Testis (tissue), 3 donors: ENCODE measurements around the gene FEV. TPM values are rescaled to one million over a fixed set of nuclear protein-coding genes. Genes with fewer than 3 reads are reported as not detected.

Source experiments
- DNase-seq: peaks from one replicate; pipeline ENCODE4 v3.0.0-alpha.2; 2019
- H3K27ac ChIP-seq, 2 donors: fragments of 200-600 bp; sonication (generic); one replicate each; pipeline ENCODE4 v1.5.1; 2019
- H3K27me3 ChIP-seq: fragments of 200-600 bp; sonication (generic); one replicate; pipeline ENCODE4 v1.5.1; 2019
- H3K36me3 ChIP-seq: fragments of 200-600 bp; sonication (generic); one replicate; pipeline ENCODE4 v1.5.1; 2017; ENCODE audit warnings: low read depth; ENCODE audit errors: missing control alignments
- H3K4me1 ChIP-seq: fragments of 200-600 bp; sonication (generic); one replicate; pipeline ENCODE4 v1.5.1; 2019
- H3K4me3 ChIP-seq, 2 donors: fragments of 200-600 bp; sonication (generic); one replicate each; pipeline ENCODE4 v1.5.1; 2017 to 2019
- H3K9me3 ChIP-seq: fragments of 200-600 bp; sonication (generic); one replicate; pipeline ENCODE4 v1.5.1; 2017
- CTCF ChIP-seq, 3 experiments: fragments of 450-650 bp in 2 of 3; fragments of 200-600 bp in 1 of 3; sonication (generic) in 1 of 3; IDR thresholded peaks; one replicate each; pipeline ENCODE4 v1.5.1; 2016 to 2019; ENCODE audit warnings: antibody characterized with exemption in 3 of 3, mild to moderate bottlenecking in 2 of 3, moderate library complexity in 1 of 3
- POLR2A ChIP-seq: fragments of 450-650 bp; IDR thresholded peaks from one replicate; pipeline ENCODE4 v1.6.1; 2017; ENCODE audit warnings: antibody characterized with exemption, mild to moderate bottlenecking, moderate library complexity
- WGBS, 2 donors: methylation state at CpG; one replicate each; pipeline ENCODE4 v1.1.5; 2018; 5-methylcytosine and 5-hydroxymethylcytosine counted together
- intact Hi-C: fragments of 100-400 bp; cut with DNase I; formaldehyde crosslinking; loops from one replicate; pipeline ENCODE4 v1.15.1; 2023; ENCODE audit warnings: low total_unique reads
- polyA plus RNA-seq: library from polyadenylated mRNA; stranded (reverse); fragments of 350-450 nt; fragmentation: Illumina TruSeq; extraction: RNeasy Lipid Tissue Mini Kit (QIAGEN cat#74804); gene quantifications from one replicate; pipeline ENCODE4 v1.2.3, GENCODE V29; 2014; ENCODE audit warnings: low read depth, low replicate concordance; ENCODE audit not compliant: insufficient read depth
- total RNA-seq, 2 donors: library from RNA; depleted of rRNA; stranded (reverse); fragments of >200 nt; gene quantifications; one replicate each; pipeline ENCODE4 v1.2.3, GENCODE V29; 2016

Gene FEV
- total and polyA plus RNA-seq, 3 donors from 2014 or later, result not detected

DNA sequence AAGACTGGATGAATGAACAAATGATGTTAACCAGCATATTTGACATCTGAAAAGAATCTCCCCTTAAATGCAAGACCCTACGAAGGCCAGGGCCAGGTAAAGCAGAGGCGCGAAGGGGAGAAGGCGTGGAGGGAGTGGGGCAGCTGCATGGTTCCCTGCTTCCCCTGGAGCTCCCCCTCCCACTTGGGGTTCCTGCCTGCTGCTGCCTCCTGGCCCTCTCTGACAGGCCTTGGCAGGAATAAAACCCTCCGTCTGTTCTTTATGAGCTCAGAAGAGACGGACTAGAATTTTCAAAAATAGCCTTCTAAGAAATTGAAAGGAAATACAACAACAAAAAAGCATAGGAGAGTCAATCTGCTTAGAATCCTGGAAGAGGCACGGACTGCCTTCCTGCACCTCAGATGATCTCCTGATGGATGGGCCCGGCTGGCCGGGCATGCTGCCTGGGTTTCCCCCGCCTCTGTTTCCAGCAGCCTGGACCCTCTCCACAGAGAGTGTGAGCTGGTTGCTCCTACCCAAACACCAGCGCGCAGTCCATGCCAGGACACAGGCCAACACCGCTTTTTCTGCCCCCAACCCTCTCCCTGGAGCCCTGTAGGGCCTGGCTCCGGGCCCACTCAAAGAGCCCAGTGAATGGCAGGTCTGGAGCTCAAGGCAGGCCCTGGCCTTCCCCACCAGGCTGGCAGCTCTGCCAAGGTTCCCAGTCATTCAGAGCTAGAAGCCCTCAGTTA, 32.4 kb upstream of the FEV start:
- Histone ChIP-seq H3K4me1 (no peaks in the 10 kb centered on the region), H3K36me3 (no peaks in the 10 kb centered on the region), H3K27ac (no peak overlapping the region), H3K27me3 (no peaks in the 10 kb centered on the region), H3K9me3 (no peaks in the 10 kb centered on the region), H3K4me3 (no peak overlapping the region)
- no peak for DNase-seq
- no peak for TF ChIP-seq POLR2A
- no peak for TF ChIP-seq CTCF (IDR thresholded peaks at IDR 0.05)
- intact Hi-C loops, result no loop called here
- 82 to 90% methylated on average over 14 of the region's 14 CpGs for WGBS, 2 donors

DNA sequence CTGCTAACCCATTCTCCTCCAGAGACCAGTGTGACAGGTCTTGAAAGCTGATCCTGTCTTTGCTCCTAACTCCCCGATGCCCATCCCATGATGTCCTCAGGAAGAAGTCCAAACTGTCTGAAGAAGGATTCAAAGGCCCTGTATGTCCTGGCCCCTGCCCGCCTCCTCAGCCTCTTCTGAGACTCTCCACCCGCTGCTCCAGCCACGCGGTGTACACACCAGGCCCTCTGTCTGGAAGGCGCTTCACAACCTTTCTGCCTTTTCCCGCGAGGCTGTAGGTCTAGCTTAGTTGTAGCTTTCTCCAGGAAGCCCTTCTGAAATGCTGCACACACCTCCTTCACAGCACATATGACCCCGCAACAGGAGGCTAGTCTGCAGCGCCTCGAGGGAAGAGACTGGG, 31.7 kb upstream of the FEV start:
- Histone ChIP-seq H3K36me3 (no peaks in the 10 kb centered on the region), H3K27ac (no peak overlapping the region), H3K27me3 (no peaks in the 10 kb centered on the region), H3K4me1 (no peaks in the 10 kb centered on the region), H3K9me3 (no peaks in the 10 kb centered on the region), H3K4me3 (no peak overlapping the region)
- 96 to 97% methylated on average over 10 to 11 of the region's 11 CpGs for WGBS, 2 donors
- DNase-seq, result no peak
- TF ChIP-seq CTCF (IDR thresholded peaks at IDR 0.05) (no peak), POLR2A (no peak)
- intact Hi-C loops, result no loop called here

DNA sequence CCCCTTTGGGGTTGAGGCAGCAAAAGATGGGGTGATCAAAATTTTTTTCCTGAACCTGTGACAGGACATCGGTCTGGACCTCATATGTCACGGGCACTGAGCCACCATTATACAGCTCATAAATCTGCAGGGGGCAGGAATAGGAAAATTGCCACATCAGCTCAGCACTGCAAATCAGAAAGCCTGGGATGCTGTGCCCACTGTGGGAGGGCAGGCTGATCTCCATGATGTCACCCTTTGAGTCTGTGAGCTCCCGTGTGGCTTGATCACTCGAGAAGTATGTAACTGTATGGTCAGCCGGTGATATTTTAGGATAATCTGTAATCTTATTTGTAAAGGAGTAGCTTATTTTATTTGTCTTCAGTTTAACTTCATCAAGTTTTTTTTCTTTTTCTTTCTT, 25.9 kb upstream of the FEV start:
- intact Hi-C loops, result no loop called here
- no peak overlapping the region for H3K27ac ChIP-seq
- WGBS, 2 donors, result 81 to 87% methylated on average over 4 to 5 of the region's 5 CpGs

GRCh38 chr2:219010162-219010756, 25.3 kb upstream of the FEV start:
- intact Hi-C loops, result no loop called here
- H3K27me3 ChIP-seq, result no peaks in the 10 kb centered on the region

More for the DNA sequence above, 25.9 kb upstream of the FEV start:
- no peak for DNase-seq
- Histone ChIP-seq H3K27me3 (no peaks in the 10 kb centered on the region), H3K4me3 (no peak overlapping the region), H3K36me3 (no peaks in the 10 kb centered on the region), H3K4me1 (no peaks in the 10 kb centered on the region), H3K9me3 (no peaks in the 10 kb centered on the region)
- TF ChIP-seq POLR2A, result no peak
- TF ChIP-seq CTCF (IDR thresholded peaks at IDR 0.05), result no peak

More at GRCh38 chr2:219010162-219010756, 25.3 kb upstream of the FEV start:
- Histone ChIP-seq H3K9me3 (no peaks in the 10 kb centered on the region), H3K27ac (no peak overlapping the region), H3K36me3 (no peaks in the 10 kb centered on the region), H3K4me3 (no peak overlapping the region), H3K4me1 (no peaks in the 10 kb centered on the region)
- 51 to 70% methylated on average over 6 of the region's 6 CpGs for WGBS, 2 donors
- no peak for DNase-seq
- TF ChIP-seq POLR2A, result no peak
- TF ChIP-seq CTCF (IDR thresholded peaks at IDR 0.05), result peak in 1 of 3 experiments; percentile 11
